ENCODE results near the gene HPSE2. TPM values are rescaled to one million over a fixed set of nuclear protein-coding genes. Genes with fewer than 3 reads are reported as not detected.
A peak's percentile ranks its signal among the peaks of the same experiment; 100 is the strongest.

Gene HPSE2
- total RNA-seq, 1 donor from 2014 or later, result 3.4 TPM

DNA sequence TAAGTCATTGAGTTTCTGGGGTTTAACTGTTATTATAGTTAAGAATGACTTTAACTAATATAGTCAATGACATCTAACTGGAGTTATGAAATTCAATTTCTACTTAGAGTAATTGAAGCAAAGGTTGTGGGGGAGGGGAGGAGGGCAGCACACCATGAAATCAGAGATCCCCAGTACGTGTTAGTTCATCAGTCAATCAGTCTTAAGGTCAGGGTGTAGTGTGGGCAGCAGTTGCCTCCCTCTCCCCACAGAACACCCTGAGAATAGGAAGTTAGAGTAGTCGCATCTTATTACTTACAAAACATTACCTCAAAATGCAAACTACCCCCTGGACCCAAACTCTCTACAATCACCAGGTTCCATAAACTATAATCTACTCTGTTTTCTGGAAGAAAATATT, 781.9 kb downstream of the HPSE2 start:
- TF ChIP-seq, protein P1, sequence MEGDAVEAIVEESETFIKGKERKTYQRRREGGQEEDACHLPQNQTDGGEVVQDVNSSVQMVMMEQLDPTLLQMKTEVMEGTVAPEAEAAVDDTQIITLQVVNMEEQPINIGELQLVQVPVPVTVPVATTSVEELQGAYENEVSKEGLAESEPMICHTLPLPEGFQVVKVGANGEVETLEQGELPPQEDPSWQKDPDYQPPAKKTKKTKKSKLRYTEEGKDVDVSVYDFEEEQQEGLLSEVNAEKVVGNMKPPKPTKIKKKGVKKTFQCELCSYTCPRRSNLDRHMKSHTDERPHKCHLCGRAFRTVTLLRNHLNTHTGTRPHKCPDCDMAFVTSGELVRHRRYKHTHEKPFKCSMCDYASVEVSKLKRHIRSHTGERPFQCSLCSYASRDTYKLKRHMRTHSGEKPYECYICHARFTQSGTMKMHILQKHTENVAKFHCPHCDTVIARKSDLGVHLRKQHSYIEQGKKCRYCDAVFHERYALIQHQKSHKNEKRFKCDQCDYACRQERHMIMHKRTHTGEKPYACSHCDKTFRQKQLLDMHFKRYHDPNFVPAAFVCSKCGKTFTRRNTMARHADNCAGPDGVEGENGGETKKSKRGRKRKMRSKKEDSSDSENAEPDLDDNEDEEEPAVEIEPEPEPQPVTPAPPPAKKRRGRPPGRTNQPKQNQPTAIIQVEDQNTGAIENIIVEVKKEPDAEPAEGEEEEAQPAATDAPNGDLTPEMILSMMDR (IDR thresholded peaks at IDR 0.05), result no peak
- Histone ChIP-seq H3K9me3 (no peaks in the 10 kb centered on the region), H3K4me3 (no peak overlapping the region), H3K27ac (no peak overlapping the region), H3K36me3 (no peaks in the 10 kb centered on the region), H3K4me1 (no peaks in the 10 kb centered on the region), H3K27me3 (peaks cover 5% of the 10 kb centered on the region)
- no peak for ATAC-seq
- DNase-seq, result no peak
- intact Hi-C loops (cut with DNase I), result no loop called here

DNA sequence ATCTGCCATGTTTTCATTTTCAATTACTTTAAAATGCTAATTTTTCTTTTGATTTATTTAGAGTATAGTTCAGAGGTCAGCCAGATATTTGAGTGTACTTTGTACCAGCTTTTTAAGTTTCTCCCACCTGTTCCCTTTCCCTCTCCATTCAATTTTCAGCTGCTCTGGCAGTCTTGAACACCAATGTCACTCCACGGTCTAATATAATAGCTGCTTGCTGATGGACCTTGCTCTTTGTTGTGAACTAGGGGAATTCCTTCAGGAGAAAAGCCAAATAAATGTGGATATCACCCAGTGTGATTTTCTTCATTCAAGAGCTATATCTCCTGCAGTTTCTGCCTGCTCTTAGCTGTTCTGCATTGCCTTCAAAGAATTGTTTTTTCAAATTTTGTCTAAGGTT, 785.0 kb downstream of the HPSE2 start:
- DNase-seq (no peak), ATAC-seq (no peak)
- H3K27ac ChIP-seq, result no peak overlapping the region
- H3K4me1 ChIP-seq, result no peaks in the 10 kb centered on the region
- no peaks in the 10 kb centered on the region for H3K9me3 ChIP-seq
- H3K4me3 ChIP-seq, result no peak overlapping the region
- TF ChIP-seq, protein P1 (IDR thresholded peaks at IDR 0.05), result no peak
- intact Hi-C loops (cut with DNase I), result no loop called here
- H3K36me3 ChIP-seq, result no peaks in the 10 kb centered on the region
- H3K27me3 ChIP-seq, result peaks cover 5% of the 10 kb centered on the region

DNA sequence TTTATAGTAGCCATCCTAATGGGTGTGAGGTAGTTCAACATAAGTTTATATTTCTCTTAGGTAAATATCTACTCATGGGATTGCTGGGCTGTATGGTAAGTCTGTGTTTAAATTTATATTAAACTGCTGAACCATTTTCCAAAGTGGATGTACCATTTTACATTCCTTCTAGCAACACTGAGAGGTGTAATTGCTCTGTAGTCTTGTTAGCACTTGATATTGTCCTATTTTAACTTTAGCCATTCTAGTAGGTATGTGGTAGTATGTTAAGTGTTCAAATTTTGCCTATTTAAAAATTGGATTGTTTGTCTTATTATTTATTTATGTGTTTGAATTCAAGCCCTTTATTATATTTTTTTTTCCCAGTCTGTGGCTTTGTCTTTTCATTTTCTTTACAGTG, 786.4 kb downstream of the HPSE2 start:
- Histone ChIP-seq H3K9me3 (no peaks in the 10 kb centered on the region), H3K4me1 (no peaks in the 10 kb centered on the region), H3K27ac (no peak overlapping the region), H3K27me3 (peaks cover 5% of the 10 kb centered on the region), H3K4me3 (no peak overlapping the region), H3K36me3 (peaks cover 6% of the 10 kb centered on the region)
- TF ChIP-seq, protein P1 (IDR thresholded peaks at IDR 0.05), result no peak
- ATAC-seq (no peak), DNase-seq (no peak)
- intact Hi-C loops (cut with DNase I), result no loop called here

DNA sequence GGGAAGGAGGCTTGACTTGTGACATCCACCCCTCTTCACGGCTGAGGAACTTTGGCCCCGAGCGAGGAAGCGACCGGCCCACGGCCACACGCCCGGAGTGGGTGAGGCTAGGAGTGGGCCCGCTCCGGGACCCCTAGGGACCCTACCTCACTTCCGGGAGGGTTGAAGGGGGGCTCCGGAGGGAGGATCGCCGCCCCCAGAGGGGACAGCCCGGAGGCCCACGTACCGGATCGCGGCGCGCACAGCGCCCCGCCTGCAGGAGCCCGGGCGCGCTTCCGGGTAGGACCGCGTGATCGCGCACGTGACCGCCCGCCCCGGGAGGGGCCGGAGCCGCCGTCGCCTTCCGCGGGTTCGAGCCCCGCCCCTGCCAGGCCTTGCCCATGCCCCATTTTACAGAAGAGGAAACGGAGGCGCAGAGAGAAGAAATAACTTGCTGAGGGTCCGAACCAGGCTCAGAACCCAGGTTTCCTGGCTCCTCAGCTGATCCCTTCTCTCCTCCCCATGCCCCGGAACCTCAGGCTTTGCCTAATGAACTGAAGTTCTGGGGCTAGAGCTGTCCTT, 788.9 kb downstream of the HPSE2 start, which contains the start of gene HPS1:
Gene HPS1 (minus strand): TSS at position 275 of the 561 bp plus-strand sequence. CDS start 3,695 bp downstream, outside the sequence.
- ATAC-seq (peak; percentile 95), DNase-seq (peak; percentile 94)
- no peaks in the 10 kb centered on the region for H3K27me3 ChIP-seq
- H3K4me1 ChIP-seq, result no peaks in the 10 kb centered on the region
- no peaks in the 10 kb centered on the region for H3K9me3 ChIP-seq
- peak within 1 kb of the TSS; percentile 91 for H3K27ac ChIP-seq
- intact Hi-C loops (cut with DNase I), result no loop called here
- peak within 1 kb of the TSS; percentile 91 for H3K4me3 ChIP-seq
- peaks cover 27% of the 10 kb centered on the region for H3K36me3 ChIP-seq
- TF ChIP-seq, protein P1 (IDR thresholded peaks at IDR 0.05), result no peak

DNA sequence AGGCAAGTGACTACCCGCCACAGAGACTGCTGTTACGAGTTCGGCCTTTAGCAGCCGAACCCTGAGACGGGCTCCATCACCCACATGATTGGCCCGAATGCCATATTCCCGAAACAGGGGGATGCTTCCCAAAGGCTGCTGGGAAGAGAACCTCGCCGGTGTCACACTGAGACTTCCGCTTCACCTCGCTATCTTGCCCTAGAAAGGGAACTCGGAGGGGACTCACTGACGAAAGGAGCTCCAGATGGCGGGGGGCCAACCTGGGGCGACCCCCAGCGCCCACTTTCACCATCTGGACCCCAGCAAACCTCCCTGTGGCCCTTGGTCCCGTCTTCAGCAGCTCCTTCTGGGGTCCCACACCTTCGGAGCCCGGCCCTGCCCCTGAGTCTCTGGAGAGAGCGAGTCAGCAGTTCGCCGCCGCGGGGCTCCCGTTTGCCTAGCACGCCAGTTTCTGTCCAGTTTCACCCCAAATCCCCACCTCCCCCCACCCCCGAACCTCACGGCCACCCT, 789.4 kb downstream of the HPSE2 start:
- peaks cover 31% of the 10 kb centered on the region for H3K36me3 ChIP-seq
- intact Hi-C loops (cut with DNase I), result no loop called here
- H3K4me1 ChIP-seq, result no peaks in the 10 kb centered on the region
- H3K27me3 ChIP-seq, result no peaks in the 10 kb centered on the region
- H3K27ac ChIP-seq, result peak overlapping the region; percentile 91
- peak; percentile 82 for DNase-seq
- TF ChIP-seq, protein P1 (IDR thresholded peaks at IDR 0.05), result no peak
- no peaks in the 10 kb centered on the region for H3K9me3 ChIP-seq
- peak; percentile 64 for ATAC-seq
- peak overlapping the region; percentile 91 for H3K4me3 ChIP-seq
